ENCODE results near the gene ZFP82.

ZFP82 gene

GRCh38 chr19:36401475-36401874 is 17.0 kb downstream of the ZFP82 start:
- peaks cover 13% of the 10 kb centered on the region for H3K4me1 Mint-ChIP-seq
- ATAC-seq (ENCODE audit: low read depth) (peak; percentile 97), DNase-seq (ENCODE audit: low spot score in 2 of 2) (peak in 1 of 2 donors; percentile 47)
- H3K27me3 Mint-ChIP-seq = no peaks in the 10 kb centered on the region
- peaks cover 8% of the 10 kb centered on the region for H3K9me3 Mint-ChIP-seq
- peak overlapping the region; percentile 81 for H3K27ac Mint-ChIP-seq
- H3K36me3 Mint-ChIP-seq = peaks cover 37% of the 10 kb centered on the region
- peak overlapping the region; percentile 74 for H3K4me3 Mint-ChIP-seq

- no peak overlapping the region for H3K4me3 Mint-ChIP-seq
- H3K27ac Mint-ChIP-seq = no peak overlapping the region
- no peak for DNase-seq (ENCODE audit: low spot score in 2 of 2)
- peaks cover 18% of the 10 kb centered on the region for H3K9me3 Mint-ChIP-seq
- no peak for ATAC-seq (ENCODE audit: low read depth)
- H3K4me1 Mint-ChIP-seq = peaks cover 13% of the 10 kb centered on the region
- H3K27me3 Mint-ChIP-seq = no peaks in the 10 kb centered on the region
- H3K36me3 Mint-ChIP-seq = peaks cover 43% of the 10 kb centered on the region
Observed at GRCh38 chr19:36398571-36398970, 19.9 kb downstream of the ZFP82 start.

- no peak overlapping the region for H3K4me3 Mint-ChIP-seq
- ATAC-seq (ENCODE audit: low read depth) (no peak), DNase-seq (ENCODE audit: low spot score in 2 of 2) (no peak)
- peaks cover 23% of the 10 kb centered on the region for H3K9me3 Mint-ChIP-seq
- H3K27me3 Mint-ChIP-seq = no peaks in the 10 kb centered on the region
- H3K27ac Mint-ChIP-seq = no peak overlapping the region
- H3K36me3 Mint-ChIP-seq = peaks cover 50% of the 10 kb centered on the region
- no peaks in the 10 kb centered on the region for H3K4me1 Mint-ChIP-seq
Observed at GRCh38 chr19:36392916-36393673, 25.3 kb downstream of the ZFP82 start.

GRCh38 chr19:36379510-36379819 is 39.0 kb downstream of the ZFP82 start:
- Mint-ChIP-seq H3K4me3 (peak overlapping the region; percentile 95), H3K4me1 (peaks cover 12% of the 10 kb centered on the region), H3K36me3 (no peaks in the 10 kb centered on the region), H3K27ac (peak overlapping the region; percentile 96), H3K9me3 (no peaks in the 10 kb centered on the region), H3K27me3 (no peaks in the 10 kb centered on the region)
- ATAC-seq (ENCODE audit: low read depth) (no peak), DNase-seq (ENCODE audit: low spot score in 2 of 2) (no peak)

GRCh38 chr19:36378625-36379509 is 39.6 kb downstream of the ZFP82 start, which contains the start of gene ZFP14:
Gene ZFP14 (minus strand): TSS chr19:36379201. CDS start chr19:36367892, 11,309 bp downstream.
- peak within 1 kb of the TSS; percentile 96 for H3K27ac Mint-ChIP-seq
- peaks cover 12% of the 10 kb centered on the region for H3K4me1 Mint-ChIP-seq
- DNase-seq (ENCODE audit: low spot score in 2 of 2) = peak; percentile 91 to 94
- ATAC-seq (ENCODE audit: low read depth) = peak; percentile 97
- H3K4me3 Mint-ChIP-seq = peak within 1 kb of the TSS; percentile 95
- no peaks in the 10 kb centered on the region for H3K36me3 Mint-ChIP-seq
- H3K9me3 Mint-ChIP-seq = no peaks in the 10 kb centered on the region
- no peaks in the 10 kb centered on the region for H3K27me3 Mint-ChIP-seq

DNA sequence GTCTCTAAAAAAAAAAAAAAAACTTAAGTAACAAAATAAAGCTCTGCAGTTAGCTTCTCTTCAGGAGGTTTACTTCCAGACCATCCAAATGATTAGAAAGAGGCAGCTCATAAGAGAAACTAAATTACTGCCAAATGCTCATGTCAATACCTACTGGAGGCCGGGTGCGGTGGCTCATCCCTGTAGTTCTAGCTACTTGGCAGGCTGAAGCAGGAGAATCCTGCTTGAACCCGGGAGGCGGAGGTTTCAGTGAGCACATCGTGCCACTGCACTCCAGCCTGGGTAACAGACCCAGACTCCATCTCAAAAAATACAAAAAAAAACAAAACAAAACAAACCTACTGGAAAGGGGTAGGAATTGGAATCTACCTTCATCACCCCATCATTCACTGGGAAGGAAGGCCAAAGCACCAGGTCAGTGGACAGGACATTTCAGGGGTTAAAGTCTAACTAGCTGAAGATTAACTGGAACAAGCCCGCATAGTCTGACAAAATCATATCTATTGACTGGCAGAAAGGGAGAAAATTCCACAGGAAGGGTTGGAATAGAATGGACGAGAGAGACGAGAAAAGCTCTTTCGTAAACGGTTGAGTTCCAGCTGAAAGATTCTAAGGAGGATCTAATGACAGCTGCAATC is 40.8 kb downstream of the ZFP82 start:
- no peak for ATAC-seq (ENCODE audit: low read depth)
- Mint-ChIP-seq H3K9me3 (peaks cover 1% of the 10 kb centered on the region), H3K4me1 (peaks cover 14% of the 10 kb centered on the region)

DNA sequence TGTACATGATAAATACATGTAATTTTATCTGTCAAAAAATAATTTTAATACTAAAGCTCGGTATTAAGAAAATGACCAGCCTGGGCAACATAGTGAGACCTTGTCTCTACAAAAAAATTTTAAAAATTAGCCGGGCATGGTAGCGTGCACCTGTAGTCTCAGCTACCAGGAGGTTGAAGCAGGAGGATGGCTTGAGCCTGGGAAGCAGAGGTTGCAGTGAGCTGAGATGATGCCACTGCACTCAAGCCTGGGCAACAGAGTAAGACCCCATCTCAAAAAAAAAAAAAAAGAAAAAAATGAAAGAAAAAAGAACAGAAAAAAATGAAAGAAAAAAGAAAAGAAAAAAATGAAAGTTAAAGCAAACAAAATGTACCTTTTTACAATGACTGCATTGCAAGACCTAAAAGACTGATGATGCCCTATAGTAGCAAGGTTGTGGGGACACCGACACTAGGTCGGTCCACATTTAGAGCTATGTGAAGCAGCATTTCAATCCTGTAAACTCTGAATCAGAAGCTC is 44.7 kb downstream of the ZFP82 start:
- no peak overlapping the region for H3K27ac Mint-ChIP-seq
- peaks cover 26% of the 10 kb centered on the region for H3K36me3 Mint-ChIP-seq
- peaks cover 20% of the 10 kb centered on the region for H3K4me1 Mint-ChIP-seq
- ATAC-seq (ENCODE audit: low read depth) (no peak), DNase-seq (ENCODE audit: low spot score in 2 of 2) (no peak)
- peaks cover 6% of the 10 kb centered on the region for H3K9me3 Mint-ChIP-seq
- H3K27me3 Mint-ChIP-seq = no peaks in the 10 kb centered on the region
- no peak overlapping the region for H3K4me3 Mint-ChIP-seq

More for the DNA sequence above, 40.8 kb downstream of the ZFP82 start:
- Mint-ChIP-seq H3K27ac (peak overlapping the region; percentile 96), H3K4me3 (peak overlapping the region; percentile 95), H3K27me3 (no peaks in the 10 kb centered on the region), H3K36me3 (peaks cover 4% of the 10 kb centered on the region)
- no peak for DNase-seq (ENCODE audit: low spot score in 2 of 2)

GRCh38 chr19:36371886-36372285 is 46.6 kb downstream of the ZFP82 start:
- no peak for DNase-seq (ENCODE audit: low spot score in 2 of 2)
- H3K9me3 Mint-ChIP-seq = peaks cover 6% of the 10 kb centered on the region
- no peak overlapping the region for H3K27ac Mint-ChIP-seq
- peaks cover 10% of the 10 kb centered on the region for H3K4me1 Mint-ChIP-seq
- H3K27me3 Mint-ChIP-seq = no peaks in the 10 kb centered on the region
- H3K36me3 Mint-ChIP-seq = peaks cover 30% of the 10 kb centered on the region
- no peak for ATAC-seq (ENCODE audit: low read depth)
- H3K4me3 Mint-ChIP-seq = no peak overlapping the region

GRCh38 chr19:36363845-36364244 is 54.6 kb downstream of the ZFP82 start:
- Mint-ChIP-seq H3K9me3 (peaks cover 4% of the 10 kb centered on the region), H3K4me3 (no peak overlapping the region), H3K4me1 (no peaks in the 10 kb centered on the region), H3K36me3 (peaks cover 36% of the 10 kb centered on the region), H3K27ac (no peak overlapping the region), H3K27me3 (no peaks in the 10 kb centered on the region)
- no peak for ATAC-seq (ENCODE audit: low read depth)
- DNase-seq (ENCODE audit: low spot score in 2 of 2) = no peak
